Endometrial microvascular endothelial cells (primary cell): ENCODE measurements around the gene ADIPOQ. TPM values are rescaled to one million over a fixed set of nuclear protein-coding genes. Genes with fewer than 3 reads are reported as not detected.
"Not testable (repeated sequence)": the region's sequence is repeated elsewhere in the genome, so short reads cannot be mapped to it uniquely, and the experiment has no call there.

ENCODE experiments used
- in situ Hi-C: cut with HindIII; loops from 2 replicates; pipeline ENCODE4 v1.10.0; 2017; ENCODE audit warnings: low sequenced_read_pairs, low pct_unique_long_range_greater_than_20kb; ENCODE audit errors: inconsistent ontology term
- total RNA-seq: library from RNA; depleted of rRNA; stranded (reverse); fragments of >200 nt; gene quantifications from one replicate; pipeline ENCODE4 v1.2.3, GENCODE V29; 2015; ENCODE audit errors: inconsistent ontology term

ADIPOQ gene
- not detected for total RNA-seq

- in situ Hi-C loops: no loop called here
Measured at GRCh38 chr3:186842426-186843038, at the start of gene ADIPOQ. Gene ADIPOQ, plus strand, starts transcription at chr3:186842710. Its CDS starts 10,349 bp downstream, at chr3:186853059.

DNA sequence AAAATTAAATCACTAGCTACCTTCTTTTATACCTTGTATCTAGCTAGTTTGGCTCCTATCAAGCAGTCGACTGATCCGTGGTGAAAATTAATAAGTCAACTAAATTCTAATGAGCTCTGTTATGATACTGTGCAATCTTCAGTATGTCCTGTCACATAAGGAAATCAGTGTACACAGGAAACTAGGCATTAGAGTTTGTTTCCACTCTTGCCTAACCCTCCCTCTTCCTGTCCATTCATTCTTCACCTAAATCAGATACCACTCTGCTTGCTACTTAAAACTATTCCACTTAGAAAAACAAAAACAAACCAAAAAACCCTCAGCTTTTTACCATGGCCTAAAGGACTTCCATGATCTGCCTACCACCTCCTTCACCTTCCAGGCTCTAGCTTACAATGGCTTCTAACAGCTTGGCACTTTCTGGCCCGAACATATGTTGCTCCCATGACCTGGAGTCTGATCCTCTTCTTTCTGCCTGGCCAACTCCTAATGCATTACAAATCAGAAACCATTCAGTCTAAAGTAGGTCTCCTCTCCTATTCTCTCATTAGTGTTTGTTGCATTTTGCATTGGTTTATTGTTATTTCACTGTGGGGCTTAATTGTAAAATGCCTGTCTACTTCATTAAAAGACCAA, 44.2 kb upstream of the ADIPOQ start:
- in situ Hi-C loops: no loop called here

GRCh38 chr3:186800285-186800684, 42.2 kb upstream of the ADIPOQ start:
- in situ Hi-C loops: no loop called here

DNA sequence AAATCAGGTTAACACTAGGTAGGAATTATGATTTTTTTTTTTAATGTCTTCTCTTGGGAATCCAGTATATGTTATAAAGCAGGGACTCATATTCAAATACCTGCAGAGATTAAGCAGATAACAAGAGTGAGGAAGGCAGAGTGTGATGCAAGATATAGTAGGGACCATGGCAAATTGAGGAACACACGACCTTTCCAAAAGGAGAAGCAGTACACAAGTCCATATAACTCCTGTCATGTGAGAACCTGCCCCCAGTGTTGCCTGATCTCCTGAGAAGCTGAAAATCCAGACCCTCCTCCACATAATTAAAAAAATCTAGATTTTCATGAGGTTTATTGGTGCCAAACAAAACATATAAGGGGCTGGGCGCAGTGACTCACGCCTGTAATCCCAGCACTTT, 39.8 kb upstream of the ADIPOQ start:
- in situ Hi-C loops: no loop called here

- in situ Hi-C loops: not testable (repeated sequence)
Measured at GRCh38 chr3:186803447-186803846, 39.1 kb upstream of the ADIPOQ start.

GRCh38 chr3:186806089-186807055, 36.1 kb upstream of the ADIPOQ start, which contains the start of gene RFC4:
Gene RFC4, minus strand, starts transcription at chr3:186806482. Its CDS starts 1,769 bp downstream, at chr3:186804713.
- in situ Hi-C loops: no loop called here

DNA sequence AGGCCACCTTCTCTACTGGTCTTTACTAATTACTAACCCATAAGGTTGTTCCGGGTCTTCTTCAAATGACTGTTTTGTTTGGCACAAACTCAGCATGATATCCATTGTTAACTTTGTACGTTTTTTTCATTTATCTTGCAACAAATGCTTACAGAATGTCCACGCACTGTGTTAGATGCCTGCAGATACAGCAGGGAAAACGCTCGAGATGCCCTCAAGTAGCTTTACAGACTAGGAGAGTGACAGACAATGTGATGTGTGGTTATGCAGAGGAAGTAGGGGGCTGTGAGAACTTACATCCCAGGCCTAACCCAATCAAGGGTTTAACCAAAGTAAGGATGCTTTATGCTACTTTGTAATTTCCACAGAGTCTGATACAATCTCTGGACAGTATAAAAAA, 35.3 kb upstream of the ADIPOQ start:
- in situ Hi-C loops: no loop called here

GRCh38 chr3:186810336-186810996, 32.0 kb upstream of the ADIPOQ start:
- in situ Hi-C loops: no loop called here

DNA sequence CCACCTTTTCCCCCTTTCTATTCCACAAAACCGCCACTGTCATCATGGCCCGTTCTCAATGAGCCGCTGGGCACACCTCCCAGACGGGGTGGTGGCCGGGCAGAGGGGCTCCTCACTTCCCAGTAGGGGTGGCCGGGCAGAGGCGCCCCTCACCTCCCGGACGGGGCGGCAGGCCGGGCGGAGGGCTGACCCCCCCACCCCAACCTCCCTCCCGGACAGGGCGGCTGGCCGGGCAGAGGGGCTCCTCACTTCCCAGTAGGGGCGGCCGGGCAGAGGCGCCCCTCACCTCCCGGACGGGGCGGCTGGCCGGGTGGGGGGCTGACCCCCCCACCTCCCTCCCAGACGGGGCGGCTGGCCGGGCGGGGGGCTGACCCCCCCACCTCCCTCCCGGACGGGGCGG, 31.2 kb upstream of the ADIPOQ start:
- in situ Hi-C loops: not testable (repeated sequence)

- in situ Hi-C loops: no loop called here
Measured at GRCh38 chr3:186814100-186814499, 28.4 kb upstream of the ADIPOQ start.

- in situ Hi-C loops: no loop called here
Measured at GRCh38 chr3:186815435-186815834, 27.1 kb upstream of the ADIPOQ start.

GRCh38 chr3:186818516-186818915, 24.0 kb upstream of the ADIPOQ start:
- in situ Hi-C loops: no loop called here

DNA sequence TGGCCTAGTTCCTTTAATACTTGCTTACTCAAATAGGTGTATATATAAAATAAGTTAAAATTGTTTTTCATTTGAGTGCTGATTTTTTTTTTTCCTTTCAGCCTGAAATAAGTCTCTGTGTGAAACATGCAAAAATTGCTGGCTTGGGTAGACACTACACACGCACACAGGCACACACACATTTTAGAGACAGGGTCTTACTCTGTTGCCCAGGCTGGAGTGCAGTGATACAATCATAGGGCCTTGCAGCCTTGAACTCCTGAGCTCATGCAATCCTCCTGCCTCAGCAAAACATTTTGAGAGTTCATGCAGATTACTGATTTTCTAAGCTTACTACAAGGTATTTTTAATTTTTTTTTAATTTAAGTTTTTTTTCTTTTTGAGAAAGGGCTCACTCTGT, 23.6 kb upstream of the ADIPOQ start:
- in situ Hi-C loops: no loop called here

- in situ Hi-C loops: no loop called here
Measured at GRCh38 chr3:186821429-186822387, 20.8 kb upstream of the ADIPOQ start.

DNA sequence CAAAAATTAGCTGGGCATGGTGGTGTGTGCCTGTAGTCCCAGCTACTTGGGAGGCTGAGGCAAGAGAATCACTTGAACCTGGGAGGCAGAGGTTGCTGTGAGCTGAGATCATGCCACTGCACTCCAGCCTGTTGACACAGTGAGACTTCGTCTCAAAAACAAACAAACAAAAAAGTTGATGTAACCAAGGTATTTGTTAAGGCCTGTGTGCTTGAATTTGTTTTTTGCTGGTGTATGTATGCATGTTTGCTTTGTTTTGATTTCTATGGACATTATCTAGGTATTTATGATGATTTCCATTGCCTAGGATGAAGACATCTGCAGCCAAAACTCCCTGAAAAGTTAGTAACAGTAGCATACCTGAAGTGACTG, 20.1 kb upstream of the ADIPOQ start:
- in situ Hi-C loops: not testable (repeated sequence)

- in situ Hi-C loops: no loop called here
Measured at GRCh38 chr3:186823386-186823785, 19.1 kb upstream of the ADIPOQ start.

- in situ Hi-C loops: no loop called here
Measured at GRCh38 chr3:186824430-186825139, 17.9 kb upstream of the ADIPOQ start.
